GM23338 (cell line): Measurements from ENCODE around the gene ARHGAP10. TPM values are rescaled to one million over a fixed set of nuclear protein-coding genes. Genes with fewer than 3 reads are reported as not detected.

ENCODE experiments used
- ATAC-seq: fragments of 200-7000 bp; cut with Tn5 transposase; 3 replicates; pipeline ENCODE4 v1.9.1; 2020
- DNase-seq: peaks from one replicate; pipeline ENCODE4 v3.0.0-alpha.2; 2015; ENCODE audit warnings: low spot score
- H2AFZ ChIP-seq: fragments of 200-600 bp; sonication (generic); 2 replicates; pipeline ENCODE4 v1.8.0; 2016; ENCODE audit warnings: antibody characterized with exemption, mild to moderate bottlenecking, moderate library complexity
- H3F3A ChIP-seq: fragments of 200-600 bp; sonication (generic); replicated peaks from 2 replicates; pipeline ENCODE4 v1.8.0; 2017; ENCODE audit warnings: antibody characterized with exemption, mixed run types, low read depth
- H3K27ac ChIP-seq: fragments of 200-600 bp; sonication (generic); 2 replicates; pipeline ENCODE4 v1.6.1; 2016; ENCODE audit warnings: low read depth
- H3K27me3 ChIP-seq: fragments of 200-600 bp; sonication (generic); 2 replicates; pipeline ENCODE4 v1.8.0; 2016; ENCODE audit warnings: mild to moderate bottlenecking, mixed run types, moderate library complexity; ENCODE audit not compliant: insufficient read depth
- H3K36me3 ChIP-seq: fragments of 200-600 bp; sonication (generic); 2 replicates; pipeline ENCODE4 v1.8.0; 2016; ENCODE audit warnings: mild to moderate bottlenecking; ENCODE audit not compliant: insufficient read depth
- H3K4me1 ChIP-seq: fragments of 200-600 bp; sonication (generic); 2 replicates; pipeline ENCODE4 v1.8.0; 2016; ENCODE audit warnings: mild to moderate bottlenecking, moderate library complexity; ENCODE audit not compliant: insufficient read depth
- H3K4me2 ChIP-seq: fragments of 200-600 bp; sonication (generic); 2 replicates; pipeline ENCODE4 v1.7.1; 2017; ENCODE audit warnings: mixed run types
- H3K4me3 ChIP-seq: fragments of 200-600 bp; sonication (generic); 2 replicates; pipeline ENCODE4 v1.6.1; 2016; ENCODE audit warnings: mixed run types
- H3K79me2 ChIP-seq: fragments of 200-600 bp; sonication (generic); replicated peaks from 2 replicates; pipeline ENCODE4 v1.8.0; 2017; ENCODE audit warnings: mild to moderate bottlenecking; ENCODE audit not compliant: insufficient read depth
- H3K9me2 ChIP-seq: fragments of 200-600 bp; sonication (generic); 2 replicates; pipeline ENCODE4 v1.8.0; 2017; ENCODE audit not compliant: insufficient read depth
- H4K20me1 ChIP-seq: fragments of 200-600 bp; sonication (generic); replicated peaks from 2 replicates; pipeline ENCODE4 v1.8.0; 2017; ENCODE audit warnings: mild to moderate bottlenecking; ENCODE audit not compliant: insufficient read depth
- H3K27ac Mint-ChIP-seq: 2 replicates; pipeline ENCODE4 v1.8.0; 2020; ENCODE audit warnings: inconsistent platforms, mild to moderate bottlenecking, moderate library complexity, mixed read lengths
- H3K27me3 Mint-ChIP-seq: 3 replicates; pipeline ENCODE4 v1.8.0; 2022; ENCODE audit warnings: low read depth, mild to moderate bottlenecking, moderate library complexity, mixed read lengths, inconsistent platforms; ENCODE audit not compliant: insufficient read depth, poor library complexity
- H3K36me3 Mint-ChIP-seq: 3 replicates; pipeline ENCODE4 v1.8.0; 2021; ENCODE audit warnings: low read depth, mild to moderate bottlenecking, inconsistent platforms, moderate library complexity, mixed read lengths
- H3K4me1 Mint-ChIP-seq: 3 replicates; pipeline ENCODE4 v1.8.0; 2020; ENCODE audit warnings: mild to moderate bottlenecking, inconsistent platforms, mixed read lengths
- H3K4me3 Mint-ChIP-seq: 3 replicates; pipeline ENCODE4 v1.8.0; 2021; ENCODE audit warnings: moderate library complexity, mild to moderate bottlenecking, inconsistent platforms, mixed read lengths
- H3K9me3 Mint-ChIP-seq: 3 replicates; pipeline ENCODE4 v1.8.0; 2020; ENCODE audit warnings: moderate library complexity, mild to moderate bottlenecking, inconsistent platforms, mixed read lengths
- POLR2AphosphoS5 ChIP-seq: IDR thresholded peaks from 2 replicates; pipeline ENCODE4 v1.6.1; 2016; ENCODE audit warnings: antibody characterized with exemption, low read depth
- polyA plus RNA-seq: library from polyadenylated mRNA; unstranded; fragments of >200 nt; fragmentation: Nextera tagmentation; extraction: Ambion mirVana; gene quantifications from 2 replicates; pipeline ENCODE4 v1.2.1, GENCODE V29; 2016
- total RNA-seq: library from RNA; depleted of rRNA; stranded (reverse); fragments of >200 nt; shearing (Covaris generic); gene quantifications from 2 replicates; pipeline ENCODE4 v1.2.3, GENCODE V29; 2014
- TF ChIP-seq, protein P1 (sequence below): fragments of 250-450 bp; sonication (Bioruptor Pico); IDR thresholded peaks from 2 replicates; pipeline ENCODE4 v1.5.0; 2020; ENCODE audit warnings: mild to moderate bottlenecking, moderate library complexity
- TF ChIP-seq, protein P2 (sequence below): IDR thresholded peaks from 2 replicates; pipeline ENCODE4 v1.6.1; 2016; ENCODE audit warnings: antibody characterized with exemption

The ARHGAP10 gene
- total and polyA plus RNA-seq, 2 experiments from 2014 or later = 5.1 to 6.3 TPM

DNA sequence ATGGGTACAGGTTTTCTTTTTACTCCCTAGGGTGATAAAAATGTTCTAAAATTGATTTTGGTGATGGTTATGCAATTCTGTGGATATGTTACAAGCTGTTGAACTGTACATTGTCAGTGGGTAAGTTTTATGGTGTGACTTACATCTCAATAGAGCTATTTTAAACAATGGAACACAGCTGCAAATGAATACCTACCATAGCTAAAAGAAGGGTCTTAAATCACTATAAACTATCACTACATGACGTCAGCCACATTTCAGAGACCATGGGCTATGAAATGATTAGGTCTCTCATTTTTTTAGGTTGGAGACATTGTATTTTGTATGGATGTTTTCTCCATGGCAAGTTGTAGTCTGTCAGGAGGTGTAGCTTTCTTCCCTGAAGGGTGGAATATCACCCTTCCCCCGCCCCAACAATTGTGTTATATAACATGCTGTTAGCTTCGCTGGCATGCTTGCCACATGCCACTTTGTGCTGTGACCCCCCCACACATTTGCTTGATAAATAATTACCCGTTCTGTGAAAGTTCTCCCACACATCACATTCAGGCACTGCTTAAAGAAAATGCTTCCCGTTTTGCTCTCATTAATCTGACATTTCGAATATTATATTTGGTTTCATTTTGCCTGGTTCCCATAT, 159.7 kb downstream of the ARHGAP10 start (continued):
- TF ChIP-seq, protein P1, sequence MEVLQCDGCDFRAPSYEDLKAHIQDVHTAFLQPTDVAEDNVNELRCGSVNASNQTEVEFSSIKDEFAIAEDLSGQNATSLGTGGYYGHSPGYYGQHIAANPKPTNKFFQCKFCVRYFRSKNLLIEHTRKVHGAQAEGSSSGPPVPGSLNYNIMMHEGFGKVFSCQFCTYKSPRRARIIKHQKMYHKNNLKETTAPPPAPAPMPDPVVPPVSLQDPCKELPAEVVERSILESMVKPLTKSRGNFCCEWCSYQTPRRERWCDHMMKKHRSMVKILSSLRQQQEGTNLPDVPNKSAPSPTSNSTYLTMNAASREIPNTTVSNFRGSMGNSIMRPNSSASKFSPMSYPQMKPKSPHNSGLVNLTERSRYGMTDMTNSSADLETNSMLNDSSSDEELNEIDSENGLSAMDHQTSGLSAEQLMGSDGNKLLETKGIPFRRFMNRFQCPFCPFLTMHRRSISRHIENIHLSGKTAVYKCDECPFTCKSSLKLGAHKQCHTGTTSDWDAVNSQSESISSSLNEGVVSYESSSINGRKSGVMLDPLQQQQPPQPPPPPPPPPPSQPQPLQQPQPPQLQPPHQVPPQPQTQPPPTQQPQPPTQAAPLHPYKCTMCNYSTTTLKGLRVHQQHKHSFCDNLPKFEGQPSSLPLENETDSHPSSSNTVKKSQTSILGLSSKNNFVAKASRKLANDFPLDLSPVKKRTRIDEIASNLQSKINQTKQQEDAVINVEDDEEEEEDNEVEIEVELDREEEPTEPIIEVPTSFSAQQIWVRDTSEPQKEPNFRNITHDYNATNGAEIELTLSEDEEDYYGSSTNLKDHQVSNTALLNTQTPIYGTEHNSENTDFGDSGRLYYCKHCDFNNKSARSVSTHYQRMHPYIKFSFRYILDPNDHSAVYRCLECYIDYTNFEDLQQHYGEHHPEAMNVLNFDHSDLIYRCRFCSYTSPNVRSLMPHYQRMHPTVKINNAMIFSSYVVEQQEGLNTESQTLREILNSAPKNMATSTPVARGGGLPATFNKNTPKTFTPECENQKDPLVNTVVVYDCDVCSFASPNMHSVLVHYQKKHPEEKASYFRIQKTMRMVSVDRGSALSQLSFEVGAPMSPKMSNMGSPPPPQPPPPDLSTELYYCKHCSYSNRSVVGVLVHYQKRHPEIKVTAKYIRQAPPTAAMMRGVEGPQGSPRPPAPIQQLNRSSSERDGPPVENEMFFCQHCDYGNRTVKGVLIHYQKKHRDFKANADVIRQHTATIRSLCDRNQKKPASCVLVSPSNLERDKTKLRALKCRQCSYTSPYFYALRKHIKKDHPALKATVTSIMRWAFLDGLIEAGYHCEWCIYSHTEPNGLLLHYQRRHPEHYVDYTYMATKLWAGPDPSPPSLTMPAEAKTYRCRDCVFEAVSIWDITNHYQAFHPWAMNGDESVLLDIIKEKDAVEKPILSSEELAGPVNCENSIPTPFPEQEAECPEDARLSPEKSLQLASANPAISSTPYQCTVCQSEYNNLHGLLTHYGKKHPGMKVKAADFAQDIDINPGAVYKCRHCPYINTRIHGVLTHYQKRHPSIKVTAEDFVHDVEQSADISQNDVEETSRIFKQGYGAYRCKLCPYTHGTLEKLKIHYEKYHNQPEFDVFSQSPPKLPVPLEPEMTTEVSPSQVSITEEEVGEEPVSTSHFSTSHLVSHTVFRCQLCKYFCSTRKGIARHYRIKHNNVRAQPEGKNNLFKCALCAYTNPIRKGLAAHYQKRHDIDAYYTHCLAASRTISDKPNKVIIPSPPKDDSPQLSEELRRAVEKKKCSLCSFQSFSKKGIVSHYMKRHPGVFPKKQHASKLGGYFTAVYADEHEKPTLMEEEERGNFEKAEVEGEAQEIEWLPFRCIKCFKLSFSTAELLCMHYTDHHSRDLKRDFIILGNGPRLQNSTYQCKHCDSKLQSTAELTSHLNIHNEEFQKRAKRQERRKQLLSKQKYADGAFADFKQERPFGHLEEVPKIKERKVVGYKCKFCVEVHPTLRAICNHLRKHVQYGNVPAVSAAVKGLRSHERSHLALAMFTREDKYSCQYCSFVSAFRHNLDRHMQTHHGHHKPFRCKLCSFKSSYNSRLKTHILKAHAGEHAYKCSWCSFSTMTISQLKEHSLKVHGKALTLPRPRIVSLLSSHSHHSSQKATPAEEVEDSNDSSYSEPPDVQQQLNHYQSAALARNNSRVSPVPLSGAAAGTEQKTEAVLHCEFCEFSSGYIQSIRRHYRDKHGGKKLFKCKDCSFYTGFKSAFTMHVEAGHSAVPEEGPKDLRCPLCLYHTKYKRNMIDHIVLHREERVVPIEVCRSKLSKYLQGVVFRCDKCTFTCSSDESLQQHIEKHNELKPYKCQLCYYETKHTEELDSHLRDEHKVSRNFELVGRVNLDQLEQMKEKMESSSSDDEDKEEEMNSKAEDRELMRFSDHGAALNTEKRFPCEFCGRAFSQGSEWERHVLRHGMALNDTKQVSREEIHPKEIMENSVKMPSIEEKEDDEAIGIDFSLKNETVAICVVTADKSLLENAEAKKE (CRISPR knock-in tag) = no peak

DNA sequence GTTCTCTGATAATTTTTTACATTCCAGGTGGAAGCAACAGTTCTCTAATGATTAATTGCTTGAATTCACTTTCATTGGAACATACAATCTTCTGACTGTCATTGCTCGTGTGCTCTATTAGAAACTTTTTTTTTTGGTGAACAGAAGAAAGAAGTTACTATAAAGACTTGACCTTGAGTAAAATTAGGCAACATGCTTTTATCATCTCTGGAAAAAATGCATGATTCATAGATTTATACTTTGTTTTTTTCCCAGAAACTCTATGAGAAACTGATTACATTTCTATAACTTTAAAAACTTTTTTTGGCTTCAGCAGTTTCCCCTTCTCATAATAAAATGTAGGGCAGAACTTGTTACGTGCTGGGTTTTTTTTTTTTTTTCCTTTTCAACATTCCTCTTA, 167.6 kb downstream of the ARHGAP10 start:
- H3K27me3 Mint-ChIP-seq = no peaks in the 10 kb centered on the region
- H3K27ac ChIP-seq = no peak overlapping the region
- H3K36me3 ChIP-seq = no peaks in the 10 kb centered on the region
- H4K20me1 ChIP-seq = no peaks in the 10 kb centered on the region
- DNase-seq = no peak
- H3K4me1 ChIP-seq = no peaks in the 10 kb centered on the region
- H3K4me2 ChIP-seq = no peak overlapping the region
- H3F3A ChIP-seq = no peaks in the 10 kb centered on the region
- H3K79me2 ChIP-seq = no peaks in the 10 kb centered on the region
- no peaks in the 10 kb centered on the region for H3K4me1 Mint-ChIP-seq
- H3K36me3 Mint-ChIP-seq = peaks cover 12% of the 10 kb centered on the region; the same call in 2 of the 3 replicates
- peaks cover 16% of the 10 kb centered on the region for H3K9me3 Mint-ChIP-seq
- no peaks in the 10 kb centered on the region for H3K9me2 ChIP-seq
- no peak overlapping the region for H3K27ac Mint-ChIP-seq
- ATAC-seq = no peak
- H2AFZ ChIP-seq = no peak overlapping the region
- H3K27me3 ChIP-seq = no peaks in the 10 kb centered on the region
- H3K4me3 Mint-ChIP-seq = no peak overlapping the region
- H3K4me3 ChIP-seq = no peak overlapping the region
- no peak for TF ChIP-seq POLR2AphosphoS5
- TF ChIP-seq, protein P2, sequence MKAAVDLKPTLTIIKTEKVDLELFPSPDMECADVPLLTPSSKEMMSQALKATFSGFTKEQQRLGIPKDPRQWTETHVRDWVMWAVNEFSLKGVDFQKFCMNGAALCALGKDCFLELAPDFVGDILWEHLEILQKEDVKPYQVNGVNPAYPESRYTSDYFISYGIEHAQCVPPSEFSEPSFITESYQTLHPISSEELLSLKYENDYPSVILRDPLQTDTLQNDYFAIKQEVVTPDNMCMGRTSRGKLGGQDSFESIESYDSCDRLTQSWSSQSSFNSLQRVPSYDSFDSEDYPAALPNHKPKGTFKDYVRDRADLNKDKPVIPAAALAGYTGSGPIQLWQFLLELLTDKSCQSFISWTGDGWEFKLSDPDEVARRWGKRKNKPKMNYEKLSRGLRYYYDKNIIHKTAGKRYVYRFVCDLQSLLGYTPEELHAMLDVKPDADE = no peak
- TF ChIP-seq, protein P1 (CRISPR knock-in tag) = no peak
